Liver (tissue), 9 donors: Measurements from ENCODE around the gene RBM39. TPM values are rescaled to one million over a fixed set of nuclear protein-coding genes. Genes with fewer than 3 reads are reported as not detected.

ENCODE experiments used
- DNase-seq: peaks from one replicate; pipeline ENCODE4 v3.0.0-alpha.2; 2017; ENCODE audit warnings: low spot score
- H3K27ac ChIP-seq, 2 donors: one replicate each; pipeline ENCODE4 v1.7.0; 2013; ENCODE audit warnings: inconsistent platforms in 2 of 2, low read length in 2 of 2, control low read depth in 1 of 2, low read depth in 1 of 2, mild to moderate bottlenecking in 1 of 2
- H3K27me3 ChIP-seq, 4 donors: one replicate each; pipeline versions ENCODE4 v1.6.1 to v1.7.0; 2013; ENCODE audit warnings: low read length in 3 of 4, inconsistent platforms in 1 of 4, mild to moderate bottlenecking in 1 of 4, moderate library complexity in 1 of 4; ENCODE audit not compliant: control insufficient read depth in 4 of 4, insufficient read depth in 4 of 4
- H3K36me3 ChIP-seq, 4 donors: one replicate each; pipeline versions ENCODE4 v1.6.1 to v1.7.0; 2013; ENCODE audit warnings: low read length in 3 of 4, mild to moderate bottlenecking in 3 of 4, low read depth in 1 of 4, moderate library complexity in 1 of 4; ENCODE audit not compliant: control insufficient read depth in 4 of 4, insufficient read depth in 3 of 4
- H3K4me1 ChIP-seq, 4 donors: one replicate each; pipeline versions ENCODE4 v1.6.1 to v1.7.0; 2013; ENCODE audit warnings: low read length in 3 of 4, mild to moderate bottlenecking in 3 of 4, moderate library complexity in 1 of 4; ENCODE audit not compliant: control insufficient read depth in 4 of 4, insufficient read depth in 4 of 4
- H3K4me3 ChIP-seq, 3 donors: one replicate each; pipeline versions ENCODE4 v1.6.1 to v1.7.0; 2013; ENCODE audit warnings: low read length in 3 of 3, control low read depth in 1 of 3, low read depth in 1 of 3, mild to moderate bottlenecking in 1 of 3
- H3K9ac ChIP-seq, 2 donors: one replicate each; pipeline ENCODE4 v1.7.0; 2013; ENCODE audit warnings: low read length in 2 of 2, mild to moderate bottlenecking in 2 of 2, moderate library complexity in 2 of 2, control low read depth in 1 of 2, low read depth in 1 of 2
- H3K9me3 ChIP-seq, 4 donors: one replicate each; pipeline versions ENCODE4 v1.6.1 to v1.7.0; 2013; ENCODE audit warnings: low read length in 3 of 4; ENCODE audit not compliant: control insufficient read depth in 4 of 4
- ATF3 ChIP-seq: IDR thresholded peaks from 2 replicates; pipeline ENCODE4 v1.6.1; 2016; ENCODE audit warnings: antibody characterized with exemption
- CTCF ChIP-seq: fragments of 150-350 bp; IDR thresholded peaks from 2 replicates; pipeline ENCODE4 v1.5.1; 2017; ENCODE audit warnings: improper control_type of control experiment, low read depth, low read length; ENCODE audit not compliant: missing input control
- EGR1 ChIP-seq, 2 donors: IDR thresholded peaks; 2 replicates each; pipeline ENCODE4 v1.6.1; 2016 to 2018; ENCODE audit warnings: antibody characterized with exemption in 2 of 2, low read depth in 2 of 2
- FOXA1 ChIP-seq: IDR thresholded peaks from 2 replicates; pipeline ENCODE4 v1.6.1; 2016; ENCODE audit warnings: antibody characterized with exemption
- FOXA2 ChIP-seq: IDR thresholded peaks from 2 replicates; pipeline ENCODE4 v1.6.1; 2016; ENCODE audit warnings: antibody characterized with exemption
- GABPA ChIP-seq, 2 donors: IDR thresholded peaks in 1 of 2; conservative IDR thresholded peaks in 1 of 2; 2 replicates each; pipeline ENCODE4 v1.6.1; 2016; ENCODE audit warnings: antibody characterized with exemption in 2 of 2, mild to moderate bottlenecking in 1 of 2, moderate library complexity in 1 of 2
- HNF4A ChIP-seq, 2 donors: conservative IDR thresholded peaks; 2 replicates each; pipeline ENCODE4 v1.6.1; 2016; ENCODE audit warnings: antibody characterized with exemption in 2 of 2, mild to moderate bottlenecking in 2 of 2
- HNF4G ChIP-seq: IDR thresholded peaks from 2 replicates; pipeline ENCODE4 v1.6.1; 2016; ENCODE audit warnings: antibody characterized with exemption
- JUND ChIP-seq, 2 donors: IDR thresholded peaks; 2 replicates each; pipeline ENCODE4 v1.6.1; 2016; ENCODE audit warnings: antibody characterized with exemption in 2 of 2
- MAX ChIP-seq: IDR thresholded peaks from 2 replicates; pipeline ENCODE4 v1.6.1; 2016; ENCODE audit warnings: antibody characterized with exemption
- NR2F2 ChIP-seq: IDR thresholded peaks from 2 replicates; pipeline ENCODE4 v1.6.1; 2016; ENCODE audit warnings: antibody characterized with exemption
- RAD21 ChIP-seq, 2 donors: IDR thresholded peaks; 2 replicates each; pipeline ENCODE4 v1.6.1; 2016; ENCODE audit warnings: antibody characterized with exemption in 2 of 2, mild to moderate bottlenecking in 2 of 2
- REST ChIP-seq: IDR thresholded peaks from 2 replicates; pipeline ENCODE4 v1.6.1; 2016; ENCODE audit warnings: antibody characterized with exemption, mild to moderate bottlenecking
- RXRA ChIP-seq, 2 donors: IDR thresholded peaks; 2 replicates each; pipeline ENCODE4 v1.6.1; 2017 to 2018; ENCODE audit warnings: antibody characterized with exemption in 2 of 2, mild to moderate bottlenecking in 1 of 2
- SP1 ChIP-seq: IDR thresholded peaks from 2 replicates; pipeline ENCODE4 v1.6.1; 2018; ENCODE audit warnings: antibody characterized with exemption, mild to moderate bottlenecking
- TAF1 ChIP-seq: conservative IDR thresholded peaks from 2 replicates; pipeline ENCODE4 v1.6.1; 2016; ENCODE audit warnings: antibody characterized with exemption, mild to moderate bottlenecking
- YY1 ChIP-seq: IDR thresholded peaks from 2 replicates; pipeline ENCODE4 v1.6.1; 2016; ENCODE audit warnings: antibody characterized with exemption, mild to moderate bottlenecking
- ZBTB33 ChIP-seq: IDR thresholded peaks from 2 replicates; pipeline ENCODE4 v1.6.1; 2016; ENCODE audit warnings: antibody characterized with exemption
- WGBS: extraction: QIAGEN DNeasy Blood & Tissue Kit; methylation state at CpG from one replicate; pipeline ENCODE4 v1.1.7; 2013; 5-methylcytosine and 5-hydroxymethylcytosine counted together
- polyA plus RNA-seq, 2 donors: library from polyadenylated mRNA; stranded (reverse) in 1 of 2; unstranded in 1 of 2; fragments of 200-250 nt in 1 of 2; fragments of >200 nt in 1 of 2; fragmentation: Nextera tagmentation in 1 of 2; extraction: Ambion mirVana in 1 of 2; gene quantifications; one replicate each; pipeline versions ENCODE4 v1.2.1 to v1.2.3, GENCODE V29; 2013 to 2015
- total RNA-seq, 2 donors: library from RNA; depleted of rRNA; stranded (reverse); fragments of >200 nt; gene quantifications; one replicate each; pipeline ENCODE4 v1.2.3, GENCODE V29; 2014
- donor health status: healthy.
- donor health status: healthy.
- donor health status: healthy.
- donor health status: healthy.
- donor health status: healthy.

The RBM39 gene
- total and polyA plus RNA-seq, 4 donors = 57.2 to 211 (median 198) TPM

- WGBS = under 1% methylated on average over 28 of the region's 28 CpGs
- no peaks in the 10 kb centered on the region for H3K9me3 ChIP-seq
- no peaks in the 10 kb centered on the region for H3K27me3 ChIP-seq
- peak overlapping the region; percentile 93 to 98 for H3K9ac ChIP-seq
- H3K4me1 ChIP-seq = peaks cover 6 to 36% (median 22%) of the 10 kb centered on the region in 4 donors
- H3K4me3 ChIP-seq = peak overlapping the region; percentile 65 to 95 (median 72)
- TF ChIP-seq TAF1 (no peak), MAX (no peak), EGR1 (IDR thresholded peaks at IDR 0.05; ENCODE audit: low read depth in 2 of 2) (no peak), FOXA1 (no peak), HNF4G (no peak), REST (no peak), GABPA (IDR thresholded peaks at IDR 0.05 in 1 of 2, conservative IDR thresholded peaks at IDR 0.05 in 1 of 2) (no peak), RAD21 (IDR thresholded peaks at IDR 0.05) (no peak), CTCF (no peak), RXRA (IDR thresholded peaks at IDR 0.05) (no peak), HNF4A (conservative IDR thresholded peaks at IDR 0.05) (no peak), SP1 (no peak), YY1 (no peak), ATF3 (no peak), FOXA2 (no peak), ZBTB33 (no peak), NR2F2 (no peak), JUND (IDR thresholded peaks at IDR 0.05) (no peak)
- H3K36me3 ChIP-seq = peaks cover 0 to 4% (median 3%) of the 10 kb centered on the region in 4 donors
- H3K27ac ChIP-seq = peak overlapping the region; percentile 92 to 98
- peak; percentile 57 for DNase-seq
These were observed 78.3 kb downstream of the RBM39 start for GRCh38 chr20:35663516-35664465.
